ENCODE results near the gene TRAF3IP1.

GRCh38 chr2:238295144-238296112, 24.9 kb upstream of the TRAF3IP1 start:
- TF ChIP-seq CTCF (IDR thresholded peaks at IDR 0.05; ENCODE audit: low read depth, low read length, missing input control), result no peak
- TF ChIP-seq JUND (IDR thresholded peaks at IDR 0.05), result no peak
- TF ChIP-seq EGR1 (IDR thresholded peaks at IDR 0.05; ENCODE audit: low read depth in 2 of 2), result no peak
- TF ChIP-seq REST (IDR thresholded peaks at IDR 0.05), result no peak
- no peak for TF ChIP-seq MAX (IDR thresholded peaks at IDR 0.05)
- TF ChIP-seq HNF4G (IDR thresholded peaks at IDR 0.05), result no peak
- TF ChIP-seq SP1 (IDR thresholded peaks at IDR 0.05), result no peak
- no peak for TF ChIP-seq TAF1 (conservative IDR thresholded peaks at IDR 0.05)
- TF ChIP-seq ZBTB33 (IDR thresholded peaks at IDR 0.05), result no peak
- no peak for TF ChIP-seq RAD21 (IDR thresholded peaks at IDR 0.05)
- no peak for TF ChIP-seq RXRA (IDR thresholded peaks at IDR 0.05)
- no peak for TF ChIP-seq HNF4A (conservative IDR thresholded peaks at IDR 0.05)
- no peak for TF ChIP-seq NR2F2 (IDR thresholded peaks at IDR 0.05)
- no peak for TF ChIP-seq FOXA2 (IDR thresholded peaks at IDR 0.05)

All from liver (tissue), 3 donors.